BE2C (cell line): Measurements from ENCODE around the gene RNF220.

ENCODE experiments used
- DNase-seq: peaks from one replicate; pipeline ENCODE4 v3.0.0-alpha.2; 2020
- H3K27me3 ChIP-seq: fragments of 250-450 bp; sonication (Bioruptor Pico); 2 replicates; pipeline ENCODE4 v1.5.1; 2020; ENCODE audit warnings: mild to moderate bottlenecking
- H3K36me3 ChIP-seq: fragments of 250-450 bp; sonication (Bioruptor Pico); 2 replicates; pipeline ENCODE4 v1.5.1; 2020; ENCODE audit warnings: mild to moderate bottlenecking
- H3K4me1 ChIP-seq: fragments of 250-450 bp; sonication (Bioruptor Pico); 2 replicates; pipeline ENCODE4 v1.5.1; 2020
- H3K4me3 ChIP-seq: 2 replicates; pipeline ENCODE4 v1.5.1; 2011; ENCODE audit warnings: low read depth, low read length
- H3K9me3 ChIP-seq: fragments of 250-450 bp; sonication (Bioruptor Pico); 2 replicates; pipeline ENCODE4 v1.5.1; 2020
- CTCF ChIP-seq: IDR thresholded peaks from 2 replicates; pipeline ENCODE4 v1.5.1; 2012; ENCODE audit warnings: mild to moderate bottlenecking, low read depth, low read length

The RNF220 gene

DNA sequence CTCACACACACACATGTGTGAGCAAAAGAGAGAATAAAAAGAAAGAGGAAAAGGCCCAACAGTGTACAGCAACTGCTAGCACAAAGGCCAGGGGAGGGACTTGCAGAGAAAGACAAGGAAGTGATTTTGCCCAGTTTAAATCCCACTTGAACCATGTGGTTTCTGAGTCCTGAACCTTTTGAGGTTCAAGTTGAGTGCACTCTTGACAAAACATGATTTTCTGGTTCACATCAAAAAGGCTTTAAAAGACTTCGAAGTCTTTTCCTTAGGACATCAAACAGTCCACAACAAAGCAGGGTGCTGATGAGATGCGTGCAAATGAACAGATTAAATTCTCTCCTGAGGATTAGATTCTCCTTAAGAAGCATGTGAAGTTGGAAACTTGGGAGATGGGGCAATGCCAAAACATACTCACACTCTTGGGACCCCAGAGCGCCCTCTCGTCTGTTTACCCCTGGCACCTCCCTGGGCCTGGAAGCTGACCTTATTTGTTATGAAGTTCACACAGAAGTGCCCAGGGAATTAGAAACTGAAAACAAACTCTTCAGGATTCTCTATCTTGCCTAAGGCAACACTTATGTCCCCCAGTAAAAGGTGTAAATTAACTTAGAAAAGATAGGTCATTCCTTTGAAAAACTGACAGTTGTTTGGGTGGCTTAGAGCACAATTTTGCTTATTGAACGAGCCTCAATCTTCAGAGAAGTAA lies 31.5 kb downstream of the RNF220 start:
- no peak overlapping the region for H3K4me3 ChIP-seq
- H3K4me1 ChIP-seq: no peaks in the 10 kb centered on the region
- H3K36me3 ChIP-seq: no peaks in the 10 kb centered on the region
- H3K27me3 ChIP-seq: no peaks in the 10 kb centered on the region; the same call in 1 of the 2 replicates
- no peak for DNase-seq
- no peak for TF ChIP-seq CTCF
- H3K9me3 ChIP-seq: no peaks in the 10 kb centered on the region

GRCh38 chr1:44437107-44437716 lies 32.2 kb downstream of the RNF220 start:
- no peak for TF ChIP-seq CTCF
- Histone ChIP-seq H3K27me3 (no peaks in the 10 kb centered on the region; the same call in 1 of the 2 replicates), H3K36me3 (no peaks in the 10 kb centered on the region), H3K4me1 (no peaks in the 10 kb centered on the region), H3K9me3 (no peaks in the 10 kb centered on the region), H3K4me3 (no peak overlapping the region)
- no peak for DNase-seq

GRCh38 chr1:44442791-44443190 lies 37.7 kb downstream of the RNF220 start:
- no peak for TF ChIP-seq CTCF
- DNase-seq: no peak

GRCh38 chr1:44447051-44447810 lies 42.2 kb downstream of the RNF220 start:
- H3K27me3 ChIP-seq: 0 out of 2 replicates have a peak, but pooled peaks cover 5% of the 10 kb centered on the region
- no peak for TF ChIP-seq CTCF
- no peak for DNase-seq

More at GRCh38 chr1:44442791-44443190, 37.7 kb downstream of the RNF220 start:
- 0 out of 2 replicates have a peak, but pooled peaks cover 5% of the 10 kb centered on the region for H3K27me3 ChIP-seq
- no peak overlapping the region for H3K4me3 ChIP-seq
- no peaks in the 10 kb centered on the region for H3K9me3 ChIP-seq
- H3K36me3 ChIP-seq: no peaks in the 10 kb centered on the region
- no peaks in the 10 kb centered on the region for H3K4me1 ChIP-seq

GRCh38 chr1:44453798-44454349 lies 48.8 kb downstream of the RNF220 start:
- Histone ChIP-seq H3K4me1 (no peaks in the 10 kb centered on the region), H3K27me3 (no peaks in the 10 kb centered on the region), H3K36me3 (no peaks in the 10 kb centered on the region), H3K9me3 (no peaks in the 10 kb centered on the region), H3K4me3 (no peak overlapping the region)
- DNase-seq: no peak
- TF ChIP-seq CTCF: no peak

More at GRCh38 chr1:44447051-44447810, 42.2 kb downstream of the RNF220 start:
- H3K4me3 ChIP-seq: no peak overlapping the region
- H3K36me3 ChIP-seq: no peaks in the 10 kb centered on the region
- no peaks in the 10 kb centered on the region for H3K4me1 ChIP-seq
- no peaks in the 10 kb centered on the region for H3K9me3 ChIP-seq
